ENCODE measurements around the gene ADPGK.

DNA sequence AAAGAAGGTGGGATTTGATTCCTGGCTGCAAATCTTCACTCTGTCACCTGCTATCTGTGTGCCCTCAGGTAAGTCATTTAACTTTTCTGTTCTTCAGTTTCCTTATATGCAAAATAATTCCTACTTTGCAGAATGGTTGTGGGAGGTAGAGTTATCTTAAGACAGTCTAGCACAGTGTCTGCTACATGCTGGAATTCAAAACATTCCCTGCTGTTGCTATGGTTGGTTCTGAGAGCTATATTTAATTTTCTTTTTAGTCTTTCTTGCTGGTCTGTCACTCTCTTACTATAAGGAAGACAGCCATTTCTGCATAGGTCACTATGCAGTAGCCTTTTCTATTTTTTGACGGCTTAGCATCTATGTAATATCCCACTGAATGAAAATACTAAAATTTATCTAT lies 4.0 kb upstream of the ADPGK start:
- TF ChIP-seq CTCF (IDR thresholded peaks at IDR 0.05) (no peak), EZH2 (IDR thresholded peaks at IDR 0.05; ENCODE audit: borderline replicate concordance, insufficient read depth, low read depth, low read length, poor library complexity, severe bottlenecking) (no peak)
